Stimulated activated CD4-positive, alpha-beta T cell treated with anti-CD3 and anti-CD28 coated beads, Interleukin-4, amount 100 ng/mL, for 48 hours (primary cell): ENCODE measurements around the gene RASAL2.

ENCODE experiments used
- DNase-seq, 2 donors: peaks; one replicate each; pipeline ENCODE4 v3.0.0-alpha.2; 2020; ENCODE audit warnings: low read depth in 2 of 2

Gene RASAL2

GRCh38 chr1:178093951-178094738, at the start of gene RASAL2:
RASAL2 (plus strand) TSS chr1:178094104; CDS start chr1:178094493, 389 bp downstream.
- no peak for DNase-seq

DNA sequence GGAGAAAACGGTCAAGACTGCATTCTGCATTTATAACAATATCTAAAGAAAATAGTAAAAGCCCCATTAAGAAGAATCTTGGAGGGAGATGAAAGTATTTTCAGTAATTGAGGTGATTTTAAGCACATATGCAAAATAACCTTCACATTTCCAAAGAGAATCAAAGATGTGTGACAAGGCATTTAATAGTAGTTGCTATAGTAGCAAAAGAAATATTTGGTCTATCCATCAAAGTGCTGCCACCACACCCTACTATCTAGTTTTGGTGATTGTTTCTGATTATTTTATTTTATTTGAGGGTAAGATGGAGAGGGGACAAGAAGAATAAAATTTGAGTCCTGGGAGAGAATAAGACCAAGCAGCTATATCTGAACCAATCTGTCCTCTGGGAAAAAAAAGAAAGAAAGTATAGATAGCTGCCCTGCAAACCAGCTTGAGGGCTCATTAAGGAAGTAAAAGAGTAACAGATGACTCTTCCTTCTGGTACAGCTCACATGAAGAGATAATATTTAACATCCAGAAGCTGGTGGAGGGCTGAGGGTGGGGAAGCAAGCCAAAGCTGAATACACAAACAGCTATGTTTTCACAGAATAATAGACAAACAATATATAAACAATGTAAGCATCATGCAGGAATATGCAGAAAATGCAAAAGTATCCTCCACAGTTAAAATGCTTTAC, 47.2 kb upstream of the RASAL2 start:
- no peak for DNase-seq

DNA sequence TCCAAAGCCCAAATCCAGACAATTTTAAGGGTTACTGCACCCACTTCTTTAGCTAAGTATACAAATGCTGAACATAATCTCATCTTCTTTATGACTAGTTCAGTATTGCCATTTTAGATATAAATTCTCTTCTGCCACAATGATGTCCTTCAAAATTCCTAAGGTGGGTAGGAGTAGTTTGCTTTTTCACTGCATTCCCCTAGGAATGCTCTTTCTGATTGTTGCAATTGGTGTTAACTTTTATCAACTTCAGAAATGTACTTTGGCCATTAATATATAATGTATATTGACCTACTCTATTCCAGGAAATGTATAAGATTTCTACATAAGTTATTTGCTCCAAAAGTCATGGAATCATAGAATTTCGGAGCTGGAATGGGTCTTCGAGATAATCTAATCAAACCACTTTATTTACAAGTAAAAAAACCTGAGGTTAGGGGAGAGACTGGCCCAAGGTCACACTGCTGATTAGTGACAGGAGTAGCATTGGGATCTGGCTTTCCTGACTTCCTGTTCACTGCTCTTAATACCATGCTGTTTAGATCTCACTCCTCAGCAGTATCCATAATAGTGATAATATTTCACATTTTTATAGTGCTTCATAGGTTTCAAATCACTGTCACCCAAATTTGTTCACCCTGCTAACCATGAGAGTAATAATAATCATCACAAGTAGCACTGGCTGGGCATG, 46.4 kb upstream of the RASAL2 start:
- no peak for DNase-seq

DNA sequence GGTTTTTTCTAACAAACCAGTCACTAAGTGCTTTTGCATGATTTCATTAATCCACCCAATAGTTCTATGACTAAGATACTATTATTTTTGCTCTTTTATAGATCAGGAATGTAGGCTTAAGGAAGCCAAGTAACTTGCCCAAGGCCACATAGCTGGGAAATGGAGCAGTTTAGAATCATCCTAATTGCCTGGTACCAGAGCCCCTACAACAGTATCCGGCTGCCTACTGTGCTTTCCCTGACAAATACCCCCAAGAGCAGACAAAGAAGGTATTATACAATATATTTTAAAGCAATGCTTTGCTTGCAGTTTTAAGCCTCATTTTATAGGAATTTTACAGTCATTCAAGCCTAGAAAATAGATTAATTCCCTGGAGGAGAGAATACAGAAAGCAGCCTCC, 45.5 kb upstream of the RASAL2 start:
- DNase-seq: no peak

GRCh38 chr1:178048883-178049282, 45.0 kb upstream of the RASAL2 start:
- no peak for DNase-seq

- no peak for DNase-seq
Observed at GRCh38 chr1:178050084-178050483, 43.8 kb upstream of the RASAL2 start.

DNA sequence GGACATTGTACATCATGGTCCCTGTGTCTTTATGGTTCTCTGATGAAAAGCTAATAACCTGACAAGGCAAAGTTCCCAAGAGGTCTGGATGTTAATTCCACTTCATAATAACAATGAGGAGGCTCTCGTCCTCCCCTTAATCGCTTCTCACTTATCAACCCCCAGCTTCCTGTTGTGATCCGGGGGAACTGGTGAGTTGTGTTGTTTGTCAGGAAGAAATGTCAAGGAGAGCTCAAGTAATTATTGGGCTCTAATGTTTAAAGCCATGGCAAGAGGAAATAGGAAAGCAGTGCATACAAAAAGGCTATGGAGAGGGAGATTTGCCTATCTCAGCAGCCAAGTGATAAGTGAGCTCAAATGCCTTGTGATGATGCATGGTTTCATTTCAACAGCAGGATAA, 42.8 kb upstream of the RASAL2 start:
- no peak for DNase-seq

DNA sequence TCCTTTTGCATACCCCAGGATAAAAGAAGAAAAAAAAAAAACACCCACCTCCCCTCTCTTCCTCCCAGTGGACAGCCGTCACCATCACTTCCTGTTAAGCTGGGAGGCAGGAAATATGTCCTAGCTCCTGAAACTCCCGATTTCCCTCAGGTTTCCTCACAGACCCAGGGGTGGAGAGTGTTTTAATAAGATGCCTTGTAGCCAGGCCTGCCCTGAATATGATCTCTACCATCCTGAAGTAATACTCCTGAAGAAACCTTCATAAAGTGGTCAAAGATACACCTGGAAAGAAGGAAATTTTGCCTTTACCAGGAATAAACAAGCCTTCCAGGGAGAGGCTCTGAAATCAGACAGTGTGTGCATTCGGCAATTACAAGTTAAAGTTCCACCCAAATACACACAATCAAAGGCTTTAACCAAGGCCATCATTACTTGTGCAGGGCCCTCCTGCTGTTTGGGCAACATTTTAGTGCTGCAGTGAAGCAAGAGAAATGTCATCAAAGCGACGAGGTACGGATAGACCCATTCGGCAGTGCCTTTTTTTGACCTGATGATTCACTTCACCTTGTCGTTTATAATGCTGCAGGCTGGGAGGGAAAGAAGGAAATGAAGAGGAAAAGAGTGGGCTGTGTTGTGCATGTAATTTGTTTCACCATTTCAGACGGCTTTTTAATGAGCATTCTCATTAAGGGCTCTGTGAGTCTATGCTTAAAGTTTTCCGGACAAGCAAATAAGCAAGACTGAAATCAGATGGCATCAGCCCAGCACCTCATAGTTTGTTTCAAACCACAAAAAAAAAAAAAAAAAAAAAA, 41.0 kb upstream of the RASAL2 start:
- DNase-seq: no peak

DNA sequence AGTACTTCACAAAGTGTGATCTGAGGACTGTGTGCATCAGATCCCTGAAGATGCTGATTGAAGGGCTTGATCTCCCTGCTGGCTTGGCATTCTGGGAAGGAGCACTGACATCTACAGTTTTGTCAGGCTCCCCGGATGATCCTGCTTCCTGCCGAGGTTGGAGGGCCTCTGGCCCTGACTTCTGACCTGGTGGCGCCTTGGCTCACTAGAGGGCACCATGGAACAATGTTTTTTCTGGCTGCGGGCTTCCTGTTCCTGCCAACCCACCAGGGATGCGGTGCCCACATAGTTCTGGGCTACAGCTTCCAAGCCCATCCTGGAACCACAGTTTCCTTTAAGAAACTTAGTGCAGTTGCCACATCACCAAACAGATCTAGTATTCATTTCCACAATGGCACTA, 38.8 kb upstream of the RASAL2 start:
- DNase-seq: no peak

- no peak for DNase-seq
Observed at GRCh38 chr1:178055779-178056471, 38.0 kb upstream of the RASAL2 start.

- no peak for DNase-seq
Observed at GRCh38 chr1:178057141-178057765, 36.7 kb upstream of the RASAL2 start.

DNA sequence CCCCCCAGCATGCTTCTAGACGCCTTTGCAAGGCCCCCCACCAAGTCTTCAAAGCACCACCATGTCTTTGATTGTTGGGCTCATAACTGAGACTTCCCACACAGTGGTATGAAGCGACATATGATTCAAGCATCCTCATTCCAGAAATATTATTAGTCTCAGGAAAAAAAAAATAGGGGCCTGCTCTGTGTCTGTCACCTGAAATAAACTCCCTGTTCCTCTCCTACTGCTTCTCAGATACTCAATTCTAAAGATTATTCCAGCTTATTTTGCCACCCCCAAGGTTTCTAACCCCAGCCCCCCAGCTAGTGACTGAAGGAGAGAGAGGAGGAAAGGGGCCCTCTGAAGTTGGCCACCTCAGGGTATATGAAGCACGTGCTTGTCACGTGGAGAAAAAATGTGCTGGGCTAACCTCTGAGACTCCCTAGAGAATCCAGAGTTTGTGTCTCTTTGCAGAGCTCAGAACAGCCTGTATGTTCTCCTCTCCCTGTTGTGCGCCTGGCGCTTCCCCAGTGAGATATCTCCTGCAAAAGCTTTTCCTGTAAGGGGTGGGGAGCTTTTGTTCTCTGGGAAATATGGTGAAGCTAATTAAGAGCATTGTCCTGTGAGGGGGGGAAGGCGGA, 35.9 kb upstream of the RASAL2 start:
- no peak for DNase-seq

DNA sequence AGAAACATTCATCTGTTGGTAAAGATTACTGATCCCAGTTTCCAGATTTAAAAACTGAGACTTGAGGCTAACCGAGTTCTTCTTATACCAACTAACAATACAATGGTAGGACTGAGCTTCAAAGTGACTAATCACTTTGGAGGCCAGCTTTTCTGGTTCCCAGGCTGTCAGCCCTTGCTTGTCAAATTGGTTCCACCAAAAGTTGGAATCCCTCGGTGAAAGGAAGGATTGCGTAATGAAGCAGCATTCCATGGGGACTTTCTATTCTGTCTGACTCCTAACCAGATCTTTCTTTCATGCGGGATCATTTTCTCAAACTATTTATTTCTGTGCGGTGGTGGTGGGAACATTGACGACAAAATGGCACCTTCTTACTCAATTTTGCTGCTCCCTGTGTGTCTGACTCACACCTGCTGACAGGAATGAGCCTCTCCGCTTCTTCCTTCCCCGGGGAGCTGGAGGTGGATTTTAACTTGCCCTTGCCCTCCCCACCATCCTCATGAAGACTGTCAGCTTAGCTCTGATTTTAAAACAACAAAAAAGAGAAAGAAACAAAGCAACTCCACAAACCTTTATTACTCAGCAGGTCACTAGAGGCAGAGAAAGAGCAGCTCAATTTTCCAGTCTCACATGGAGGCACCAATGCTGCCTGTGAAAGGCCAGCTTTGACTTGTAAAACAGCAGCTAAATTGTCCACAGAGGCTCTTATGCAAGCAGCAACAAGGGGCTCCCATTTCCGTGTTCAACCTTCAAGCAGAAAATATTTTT, 32.9 kb upstream of the RASAL2 start:
- DNase-seq: no peak

- DNase-seq: no peak
Observed at GRCh38 chr1:178061620-178062019, 32.3 kb upstream of the RASAL2 start.

DNA sequence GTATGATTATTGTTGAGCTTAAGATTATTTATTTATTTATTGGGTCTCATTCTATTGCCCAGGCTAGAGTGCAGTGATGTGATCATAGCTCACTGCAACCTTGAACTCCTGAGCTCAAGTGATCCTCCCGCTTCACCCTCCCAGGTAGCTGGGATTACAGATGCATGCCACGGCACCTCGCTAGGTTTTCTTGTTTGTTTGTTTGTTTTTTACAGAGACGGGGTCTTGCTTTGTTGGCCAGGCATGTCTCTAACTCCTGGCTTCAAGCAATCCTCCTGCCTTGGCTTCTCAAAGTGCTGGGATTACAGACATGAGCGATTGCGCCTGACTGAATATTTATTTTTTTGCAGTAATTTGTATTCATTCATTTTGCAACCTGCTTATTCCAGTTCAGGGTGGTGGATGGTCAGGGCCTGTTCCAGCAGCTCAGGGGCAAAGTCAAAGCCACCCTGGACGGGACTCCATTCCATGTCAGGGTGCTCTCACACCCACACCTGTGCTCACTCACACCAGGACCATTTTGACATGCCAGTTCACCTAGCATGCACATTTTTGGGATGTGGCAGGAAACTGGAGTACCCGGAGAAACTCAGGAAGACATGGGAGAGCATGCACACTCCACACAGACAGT, 29.6 kb upstream of the RASAL2 start:
- no peak for DNase-seq

GRCh38 chr1:178065250-178065649, 28.7 kb upstream of the RASAL2 start:
- no peak for DNase-seq

GRCh38 chr1:178066296-178066907, 27.5 kb upstream of the RASAL2 start:
- DNase-seq: no peak

- no peak for DNase-seq
Observed at GRCh38 chr1:178066908-178067614, 26.8 kb upstream of the RASAL2 start.
